Ishikawa (cell line): ENCODE results near the gene SPNS3.

Experiments used
- EP300 ChIP-seq: IDR thresholded peaks from 2 replicates; pipeline ENCODE4 v1.6.1; 2012; ENCODE audit warnings: borderline replicate concordance
- TAF1 ChIP-seq: IDR thresholded peaks from 2 replicates; pipeline ENCODE4 v1.6.1; 2012; ENCODE audit warnings: low read depth, mild to moderate bottlenecking
- TF ChIP-seq, protein P1 (sequence below): IDR thresholded peaks from 2 replicates; pipeline ENCODE4 v1.6.1; 2012; ENCODE audit warnings: low read depth, mild to moderate bottlenecking
- TF ChIP-seq, protein P2 (sequence below): IDR thresholded peaks from 2 replicates; pipeline ENCODE4 v1.6.1; 2012

GRCh38 chr17:4516735-4517134, 83.0 kb downstream of the SPNS3 start:
- no peak for TF ChIP-seq TAF1
- TF ChIP-seq, protein P1, sequence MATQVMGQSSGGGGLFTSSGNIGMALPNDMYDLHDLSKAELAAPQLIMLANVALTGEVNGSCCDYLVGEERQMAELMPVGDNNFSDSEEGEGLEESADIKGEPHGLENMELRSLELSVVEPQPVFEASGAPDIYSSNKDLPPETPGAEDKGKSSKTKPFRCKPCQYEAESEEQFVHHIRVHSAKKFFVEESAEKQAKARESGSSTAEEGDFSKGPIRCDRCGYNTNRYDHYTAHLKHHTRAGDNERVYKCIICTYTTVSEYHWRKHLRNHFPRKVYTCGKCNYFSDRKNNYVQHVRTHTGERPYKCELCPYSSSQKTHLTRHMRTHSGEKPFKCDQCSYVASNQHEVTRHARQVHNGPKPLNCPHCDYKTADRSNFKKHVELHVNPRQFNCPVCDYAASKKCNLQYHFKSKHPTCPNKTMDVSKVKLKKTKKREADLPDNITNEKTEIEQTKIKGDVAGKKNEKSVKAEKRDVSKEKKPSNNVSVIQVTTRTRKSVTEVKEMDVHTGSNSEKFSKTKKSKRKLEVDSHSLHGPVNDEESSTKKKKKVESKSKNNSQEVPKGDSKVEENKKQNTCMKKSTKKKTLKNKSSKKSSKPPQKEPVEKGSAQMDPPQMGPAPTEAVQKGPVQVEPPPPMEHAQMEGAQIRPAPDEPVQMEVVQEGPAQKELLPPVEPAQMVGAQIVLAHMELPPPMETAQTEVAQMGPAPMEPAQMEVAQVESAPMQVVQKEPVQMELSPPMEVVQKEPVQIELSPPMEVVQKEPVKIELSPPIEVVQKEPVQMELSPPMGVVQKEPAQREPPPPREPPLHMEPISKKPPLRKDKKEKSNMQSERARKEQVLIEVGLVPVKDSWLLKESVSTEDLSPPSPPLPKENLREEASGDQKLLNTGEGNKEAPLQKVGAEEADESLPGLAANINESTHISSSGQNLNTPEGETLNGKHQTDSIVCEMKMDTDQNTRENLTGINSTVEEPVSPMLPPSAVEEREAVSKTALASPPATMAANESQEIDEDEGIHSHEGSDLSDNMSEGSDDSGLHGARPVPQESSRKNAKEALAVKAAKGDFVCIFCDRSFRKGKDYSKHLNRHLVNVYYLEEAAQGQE = no peak
- TF ChIP-seq, protein P2, sequence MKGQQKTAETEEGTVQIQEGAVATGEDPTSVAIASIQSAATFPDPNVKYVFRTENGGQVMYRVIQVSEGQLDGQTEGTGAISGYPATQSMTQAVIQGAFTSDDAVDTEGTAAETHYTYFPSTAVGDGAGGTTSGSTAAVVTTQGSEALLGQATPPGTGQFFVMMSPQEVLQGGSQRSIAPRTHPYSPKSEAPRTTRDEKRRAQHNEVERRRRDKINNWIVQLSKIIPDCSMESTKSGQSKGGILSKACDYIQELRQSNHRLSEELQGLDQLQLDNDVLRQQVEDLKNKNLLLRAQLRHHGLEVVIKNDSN = no peak
- TF ChIP-seq EP300 = no peak
